HG02759 (cell line): ENCODE data around the gene TADA3.

Experiments used
- ATAC-seq: cut with Tn5 transposase; IDR thresholded peaks from one replicate; pipeline ENCODE4 v1.9.1; 2021; ENCODE audit warnings: mild to moderate bottlenecking, moderate library complexity; ENCODE audit not compliant: unreplicated experiment

Gene TADA3

GRCh38 chr3:9809615-9810432 lies 17.6 kb upstream of the TADA3 start, which contains the start of gene TTLL3:
TSS of gene TTLL3 (plus strand) at chr3:9810262. CDS start at chr3:9810662, 400 bp downstream.
- peak; percentile 63 for ATAC-seq

GRCh38 chr3:9809239-9809614 lies 17.0 kb upstream of the TADA3 start:
- ATAC-seq = no peak

GRCh38 chr3:9808345-9809037 lies 16.2 kb upstream of the TADA3 start:
- peak; percentile 48 for ATAC-seq

- ATAC-seq = no peak
These were observed 15.7 kb upstream of the TADA3 start for GRCh38 chr3:9807981-9808344.

GRCh38 chr3:9806688-9807589 lies 14.7 kb upstream of the TADA3 start:
- ATAC-seq = no peak

- no peak for ATAC-seq
These were observed 13.9 kb upstream of the TADA3 start for GRCh38 chr3:9806137-9806536.

GRCh38 chr3:9804996-9805395 lies 12.7 kb upstream of the TADA3 start:
- no peak for ATAC-seq

- ATAC-seq = no peak
These were observed 11.2 kb upstream of the TADA3 start for GRCh38 chr3:9803494-9803893.

- no peak for ATAC-seq
These were observed 8.3 kb upstream of the TADA3 start for GRCh38 chr3:9800529-9800928.

GRCh38 chr3:9797196-9797945 lies 5.1 kb upstream of the TADA3 start:
- no peak for ATAC-seq

GRCh38 chr3:9795207-9795606 lies 2.9 kb upstream of the TADA3 start:
- ATAC-seq = no peak

- no peak for ATAC-seq
These were observed 2.1 kb upstream of the TADA3 start for GRCh38 chr3:9794400-9794799.

- ATAC-seq = no peak
These were observed 998 bp upstream of the TADA3 start for GRCh38 chr3:9793161-9793781.

- ATAC-seq = no peak
These were observed 376 bp downstream of the TADA3 start for GRCh38 chr3:9791790-9792404.

GRCh38 chr3:9791127-9791526 lies 1.1 kb downstream of the TADA3 start:
- no peak for ATAC-seq

GRCh38 chr3:9787714-9788113 lies 4.6 kb downstream of the TADA3 start:
- ATAC-seq = no peak

GRCh38 chr3:9786825-9787669 lies 5.2 kb downstream of the TADA3 start:
- ATAC-seq = no peak

- ATAC-seq = no peak
These were observed 6.0 kb downstream of the TADA3 start for GRCh38 chr3:9786209-9786739.

GRCh38 chr3:9785602-9786001 lies 6.7 kb downstream of the TADA3 start:
- ATAC-seq = no peak
